K562 (cell line): Measurements from ENCODE around the gene DAG1. TPM values are rescaled to one million over a fixed set of nuclear protein-coding genes. Genes with fewer than 3 reads are reported as not detected.

Source experiments
- ATAC-seq: fragments of 200-7000 bp; cut with Tn5 transposase; 3 replicates; pipeline ENCODE4 v1.9.1; 2020; ENCODE audit warnings: moderate library complexity
- BruUV-seq: library from RNA; stranded (reverse); fragments of 400-500 nt; replicated peaks from 2 replicates; lab custom pipeline; 2021; lab: Mats Ljungman, UMichigan
- CTCF ChIA-PET: fragments of 300-600 bp; formaldehyde crosslinking; extraction: SDS; loops from one replicate; lab custom pipeline; 2021; ENCODE audit warnings: low intra/inter-chr PET ratio; lab: Yijun Ruan, JAX
- POLR2A ChIA-PET: fragments of 300-600, 350-650 bp; sonication (Branson Sonifier 250); formaldehyde crosslinking; extraction: SDS; loops from one replicate; lab custom pipeline; 2021; ENCODE audit warnings: antibody characterized with exemption, inconsistent platforms; lab: Yijun Ruan, JAX
- DNase-seq, 4 experiments: peaks; one replicate each; pipeline versions ENCODE4 v3.0.0 to v3.0.0-alpha.2; 2011 to 2018; ENCODE audit warnings: low spot score in 3 of 4, mixed read lengths in 3 of 4; ENCODE audit errors: extremely low read depth in 1 of 4
- FAIRE-seq: peaks from 2 replicates; lab custom pipeline; 2011; peaks lifted over from hg19 to GRCh38; lab: Jason Lieb, UNC
- H2AFZ ChIP-seq: 2 replicates; pipeline ENCODE4 v1.6.0; 2011; ENCODE audit warnings: low read depth, low read length, control low read depth, inconsistent platforms
- H3K27ac ChIP-seq: fragments of 200-600 bp; 3 replicates; pipeline ENCODE4 v1.8.0; 2011; ENCODE audit warnings: low read depth, mild to moderate bottlenecking, control low read depth, inconsistent platforms, low read length, moderate library complexity, mixed read lengths; ENCODE audit errors: extremely low read depth
- H3K27me3 ChIP-seq, 2 experiments: fragments of 300-600 bp in 1 of 2; 2 replicates in 1 of 2; 3 replicates in 1 of 2; pipeline versions ENCODE4 v1.6.0 to v1.8.0; 2011; ENCODE audit warnings: inconsistent platforms in 2 of 2, low read length in 2 of 2, mild to moderate bottlenecking in 1 of 2, mixed read lengths in 1 of 2, moderate library complexity in 1 of 2; ENCODE audit not compliant: control insufficient read depth in 2 of 2, insufficient read depth in 2 of 2
- H3K36me3 ChIP-seq: fragments of 300-600 bp; 3 replicates; pipeline ENCODE4 v1.8.0; 2011; ENCODE audit warnings: mild to moderate bottlenecking, low read length, inconsistent platforms; ENCODE audit not compliant: control insufficient read depth, insufficient read depth
- H3K4me1 ChIP-seq, 2 experiments: fragments of 200-600 bp in 1 of 2; replicated peaks in 1 of 2; 2 replicates in 1 of 2; 3 replicates in 1 of 2; pipeline versions ENCODE4 v1.5.1 to v1.8.0; 2011; ENCODE audit warnings: inconsistent platforms in 2 of 2, low read length in 2 of 2, mild to moderate bottlenecking in 1 of 2, mixed read lengths in 1 of 2, moderate library complexity in 1 of 2; ENCODE audit not compliant: control insufficient read depth in 2 of 2, insufficient read depth in 2 of 2
- H3K4me2 ChIP-seq: 2 replicates; pipeline ENCODE4 v1.6.1; 2011; ENCODE audit warnings: low read length, control low read depth, inconsistent platforms, mixed read lengths; ENCODE audit not compliant: insufficient read depth
- H3K4me3 ChIP-seq: fragments of 200-600 bp; sonication (generic), shearing (Covaris generic); 2 replicates; pipeline ENCODE4 v1.5.1; 2016; ENCODE audit warnings: control low read depth, inconsistent platforms
- H3K79me2 ChIP-seq: fragments of 200-600 bp; 3 replicates; pipeline ENCODE4 v1.8.0; 2011; ENCODE audit warnings: low read length, inconsistent platforms; ENCODE audit not compliant: control insufficient read depth, insufficient read depth
- H3K9ac ChIP-seq, 2 experiments: 2 replicates each; pipeline versions ENCODE4 v1.6.0 to v1.6.1; 2011; ENCODE audit warnings: low read depth in 2 of 2, low read length in 2 of 2, control low read depth in 1 of 2, inconsistent platforms in 1 of 2, mild to moderate bottlenecking in 1 of 2, mixed read lengths in 1 of 2; ENCODE audit not compliant: insufficient read depth in 1 of 2
- H3K9me1 ChIP-seq: one replicate; pipeline ENCODE4 v1.6.0; 2011; ENCODE audit warnings: inconsistent platforms, mild to moderate bottlenecking, low read length, moderate library complexity; ENCODE audit not compliant: control insufficient read depth, insufficient read depth
- H3K9me3 ChIP-seq: replicated peaks from 2 replicates; pipeline ENCODE4 v1.5.1; 2011; ENCODE audit warnings: low read depth, low read length, inconsistent platforms; ENCODE audit not compliant: control insufficient read depth, insufficient read depth
- H4K20me1 ChIP-seq: replicated peaks from 2 replicates; pipeline ENCODE4 v1.6.1; 2011; ENCODE audit warnings: low read length, inconsistent platforms, mixed read lengths; ENCODE audit not compliant: control insufficient read depth, insufficient read depth
- ATF3 ChIP-seq, 2 experiments: fragments of 450-650 bp in 1 of 2; sonication (generic) in 1 of 2; formaldehyde crosslinking in 1 of 2; IDR thresholded peaks in 1 of 2; conservative IDR thresholded peaks in 1 of 2; 2 replicates each; pipeline versions ENCODE4 v1.6.1 to v1.8.1; 2016 to 2023; ENCODE audit warnings: mild to moderate bottlenecking in 2 of 2, moderate library complexity in 2 of 2, inconsistent platforms in 1 of 2, missing genetic modification reagents in 1 of 2
- CHD1 ChIP-seq: fragments of 200-600 bp; sonication (generic); IDR thresholded peaks from one replicate; pipeline ENCODE4 v1.6.1; 2012; ENCODE audit warnings: mild to moderate bottlenecking, moderate library complexity, low read length, inconsistent platforms
- ETS1 ChIP-seq: conservative IDR thresholded peaks from 2 replicates; pipeline ENCODE4 v1.6.1; 2011; ENCODE audit warnings: low read depth, mild to moderate bottlenecking, low read length; ENCODE audit not compliant: control insufficient read depth
- GABPA ChIP-seq: fragments of 200-800 bp; sonication (Bioruptor generic); conservative IDR thresholded peaks from 2 replicates; pipeline ENCODE4 v1.6.1; 2016; ENCODE audit warnings: low read depth, missing genetic modification characterization, missing compliant biosample characterization
- KLF6 ChIP-seq: fragments of 250-450 bp; sonication (Bioruptor Pico); IDR thresholded peaks from 2 replicates; pipeline ENCODE4 v1.4.0; 2020; ENCODE audit warnings: mild to moderate bottlenecking, moderate library complexity, borderline replicate concordance
- L3MBTL2 ChIP-seq: fragments of 450-650 bp; IDR thresholded peaks from 2 replicates; pipeline ENCODE4 v1.6.1; 2016; ENCODE audit warnings: mild to moderate bottlenecking, moderate library complexity
- NELFE ChIP-seq: IDR thresholded peaks from 2 replicates; pipeline ENCODE4 v1.6.1; 2011; ENCODE audit warnings: mild to moderate bottlenecking; ENCODE audit not compliant: insufficient read depth, insufficient read length
- NFXL1 ChIP-seq: fragments of 450-650 bp; formaldehyde crosslinking; IDR thresholded peaks from 2 replicates; pipeline ENCODE4 v1.4.0; 2021; ENCODE audit warnings: mild to moderate bottlenecking
- POLR2A ChIP-seq: fragments of 450-650 bp; conservative IDR thresholded peaks from 2 replicates; pipeline ENCODE4 v1.6.1; 2016
- SMC3 ChIP-seq: conservative IDR thresholded peaks from 2 replicates; pipeline ENCODE4 v1.6.1; 2011; ENCODE audit warnings: low read depth, low read length, improper control_type of control experiment; ENCODE audit not compliant: insufficient read depth
- XRCC4 ChIP-seq: IDR thresholded peaks from one replicate; pipeline ENCODE4 v1.6.1; 2011; ENCODE audit not compliant: insufficient read depth, insufficient read length; ENCODE audit errors: extremely low read depth
- ZC3H8 ChIP-seq: fragments of 450-650 bp; IDR thresholded peaks from 2 replicates; pipeline ENCODE4 v1.6.1; 2017
- ZNF140 ChIP-seq: fragments of 250-450 bp; sonication (Bioruptor Pico); IDR thresholded peaks from 2 replicates; pipeline ENCODE4 v1.8.0; 2021; ENCODE audit warnings: moderate library complexity, mild to moderate bottlenecking, inconsistent platforms
- ZNF282 ChIP-seq: sonication (generic); formaldehyde crosslinking; IDR thresholded peaks from 2 replicates; pipeline ENCODE4 v1.8.1; 2023; ENCODE audit warnings: missing genetic modification reagents
- WGBS: fragments of 100-300 bp; shearing (Covaris generic); methylation state at CpG from one replicate; pipeline ENCODE4 v1.1.6; 2016; ENCODE audit warnings: low coverage, mixed read lengths; ENCODE audit not compliant: insufficient coverage; ENCODE audit errors: missing lambda C conversion rate; 5-methylcytosine and 5-hydroxymethylcytosine counted together
- in situ Hi-C: fragments of 300-500 bp; cut with MboI; formaldehyde crosslinking; loops from 4 replicates; pipeline ENCODE4 v1.15.0; 2018; ENCODE audit warnings: inconsistent platforms, mixed read lengths
- intact Hi-C: fragments of 100-400 bp; cut with micrococcal nuclease; formaldehyde crosslinking; loops from 2 replicates; pipeline ENCODE4 v1.14.2; 2022
- polyA plus RNA-seq, 8 experiments: library from polyadenylated mRNA; depleted of rRNA in 4 of 8; stranded (reverse) in 5 of 8; unstranded in 3 of 8; fragments of >200 nt; fragmentation: Nextera tagmentation in 2 of 8; fragmentation: Illumina TruSeq in 1 of 8; extraction: Ambion mirVana in 2 of 8; extraction: Trizol in 1 of 8; gene quantifications; 2 replicates each; pipeline versions ENCODE4 v1.2.1 to v1.2.3, GENCODE V29; 2011 to 2014; ENCODE audit warnings: inconsistent platforms in 1 of 8, missing spikeins in 1 of 8
- total RNA-seq, 7 experiments: library from RNA; depleted of rRNA in 6 of 7; stranded (reverse); fragments of >200 nt in 6 of 7; fragmentation: Illumina TruSeq in 2 of 7; extraction: Trizol in 2 of 7; gene quantifications; 2 replicates each; pipeline versions ENCODE4 v1.2.1 to v1.2.3, GENCODE V29; 2011 to 2021; ENCODE audit warnings: low replicate concordance in 1 of 7
- TF ChIP-seq, protein P1 (sequence below), 2 experiments: IDR thresholded peaks; 2 replicates each; pipeline ENCODE4 v1.6.1; 2012; ENCODE audit warnings: improper control_type of control experiment in 2 of 2, low read depth in 2 of 2, low read length in 2 of 2, borderline replicate concordance in 1 of 2

The DAG1 gene
- total and polyA plus RNA-seq, 9 of the 15 experiments (the other 6 are each of a cell fraction or from before 2014, with no cell fraction given) = 0.29 to 19.6 (median 8.2) TPM

GRCh38 chr3:49498648-49499047 lies 28.6 kb downstream of the DAG1 start:
- Histone ChIP-seq H3K27ac (no peak overlapping the region), H3K4me2 (no peak overlapping the region), H3K27me3 (no peaks in the 10 kb centered on the region), H3K79me2 (peaks cover 48% of the 10 kb centered on the region), H3K36me3 (0 out of 3 replicates have a peak, but pooled peaks cover 6% of the 10 kb centered on the region), H3K4me3 (no peak overlapping the region), H3K9ac (no peak overlapping the region), H3K9me3 (no peaks in the 10 kb centered on the region), H3K4me1 (peaks cover 9 to 19% of the 10 kb centered on the region in 2 experiments), H3K9me1 (peaks cover 2% of the 10 kb centered on the region), H2AFZ (no peak overlapping the region), H4K20me1 (no peaks in the 10 kb centered on the region)
- intact Hi-C loops (no loop called here), in situ Hi-C loops (no loop called here)
- CTCF ChIA-PET = no interaction called here
- DNase-seq (no peak), FAIRE-seq (no peak), ATAC-seq (no peak)
- WGBS = 87% methylated on average over 3 of the region's 3 CpGs
- no peak for TF ChIP-seq ZC3H8
- TF ChIP-seq KLF6 = no peak
- TF ChIP-seq XRCC4 = no peak
- no peak for TF ChIP-seq ZNF282 (CRISPR knock-in tag)
- TF ChIP-seq ZNF140 (CRISPR knock-in tag) = no peak
- TF ChIP-seq NFXL1 (CRISPR knock-in tag) = no peak
- TF ChIP-seq, protein P1, sequence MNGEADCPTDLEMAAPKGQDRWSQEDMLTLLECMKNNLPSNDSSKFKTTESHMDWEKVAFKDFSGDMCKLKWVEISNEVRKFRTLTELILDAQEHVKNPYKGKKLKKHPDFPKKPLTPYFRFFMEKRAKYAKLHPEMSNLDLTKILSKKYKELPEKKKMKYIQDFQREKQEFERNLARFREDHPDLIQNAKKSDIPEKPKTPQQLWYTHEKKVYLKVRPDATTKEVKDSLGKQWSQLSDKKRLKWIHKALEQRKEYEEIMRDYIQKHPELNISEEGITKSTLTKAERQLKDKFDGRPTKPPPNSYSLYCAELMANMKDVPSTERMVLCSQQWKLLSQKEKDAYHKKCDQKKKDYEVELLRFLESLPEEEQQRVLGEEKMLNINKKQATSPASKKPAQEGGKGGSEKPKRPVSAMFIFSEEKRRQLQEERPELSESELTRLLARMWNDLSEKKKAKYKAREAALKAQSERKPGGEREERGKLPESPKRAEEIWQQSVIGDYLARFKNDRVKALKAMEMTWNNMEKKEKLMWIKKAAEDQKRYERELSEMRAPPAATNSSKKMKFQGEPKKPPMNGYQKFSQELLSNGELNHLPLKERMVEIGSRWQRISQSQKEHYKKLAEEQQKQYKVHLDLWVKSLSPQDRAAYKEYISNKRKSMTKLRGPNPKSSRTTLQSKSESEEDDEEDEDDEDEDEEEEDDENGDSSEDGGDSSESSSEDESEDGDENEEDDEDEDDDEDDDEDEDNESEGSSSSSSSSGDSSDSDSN (IDR thresholded peaks at IDR 0.05; ENCODE audit: borderline replicate concordance in 1 of 2, low read depth in 2 of 2, low read length in 2 of 2) = no peak
- no peak for TF ChIP-seq GABPA (tag)
- TF ChIP-seq L3MBTL2 = no peak
- no peak for TF ChIP-seq NELFE
- TF ChIP-seq SMC3 = no peak
- TF ChIP-seq CHD1 = no peak
- TF ChIP-seq ATF3 (IDR thresholded peaks at IDR 0.05) = no peak
- no peak for TF ChIP-seq ATF3 (CRISPR knock-in tag; conservative IDR thresholded peaks at IDR 0.05)
- no peak for TF ChIP-seq POLR2A
- no peak for TF ChIP-seq ETS1
- POLR2A ChIA-PET = interaction anchor here (1.2 to 1.8 kb wide), 2 partner anchors 17 to 39 kb away, joined by 3 to 4 read pairs; no protein-coding TSS in a partner anchor
- no TSS peak for BruUV-seq
